ENCODE measurements around the gene SMKR1. TPM values are rescaled to one million over a fixed set of nuclear protein-coding genes. Genes with fewer than 3 reads are reported as not detected.

The SMKR1 gene
- total and polyA plus RNA-seq, 9 of the 15 experiments (the other 6 are each of a cell fraction or from before 2014, with no cell fraction given): 0.58 to 1.8 (median 0.93) TPM; not detected in 1

DNA sequence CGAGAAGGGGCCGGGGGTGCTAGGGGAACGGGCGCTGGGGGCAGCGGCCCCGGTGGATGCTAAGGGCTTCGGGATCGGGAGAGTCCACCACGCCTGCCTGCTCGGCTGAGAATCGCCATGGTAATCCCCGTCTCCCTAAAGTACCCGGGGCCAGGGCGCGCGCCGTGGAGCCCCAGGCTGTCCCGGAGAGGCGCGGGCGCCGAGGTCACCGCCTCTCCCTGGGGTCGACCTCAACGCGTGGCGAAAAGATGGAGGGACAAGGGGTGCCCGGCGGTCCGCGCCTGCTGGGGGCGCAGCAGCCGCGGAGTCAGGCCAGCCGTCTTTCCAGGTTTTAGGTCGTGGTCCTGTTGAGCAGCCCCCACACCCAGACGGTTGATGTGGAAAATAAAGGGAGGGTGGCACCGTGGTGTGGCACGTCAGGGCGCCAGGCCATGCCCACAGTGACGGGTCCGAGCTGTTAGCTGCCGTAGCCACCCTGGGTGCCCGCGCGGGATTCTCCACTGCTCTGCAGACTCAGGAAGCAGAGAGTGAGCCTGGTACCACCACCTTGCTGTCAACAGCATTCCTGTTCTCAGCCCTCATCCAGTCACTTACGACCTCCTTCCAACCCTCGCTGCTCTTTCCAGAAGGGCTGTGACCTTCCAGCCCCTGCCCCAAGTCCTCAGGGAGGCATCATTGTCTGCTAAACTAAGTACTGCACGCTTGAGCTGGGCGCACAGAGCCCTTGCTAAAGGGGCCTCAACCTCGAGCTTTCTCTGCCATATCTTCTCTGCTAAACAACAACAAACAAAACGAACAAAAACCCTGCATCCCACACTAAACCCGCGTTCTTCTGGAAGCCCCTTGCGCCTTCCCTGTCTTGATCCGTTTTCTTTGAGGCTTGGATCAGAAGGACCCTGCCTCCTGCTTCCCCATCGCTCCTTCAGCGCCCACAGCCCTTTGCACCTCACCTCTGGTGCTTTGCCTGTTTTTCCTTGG is 666 bp downstream of the SMKR1 start (continued):
- TF ChIP-seq, protein P1, sequence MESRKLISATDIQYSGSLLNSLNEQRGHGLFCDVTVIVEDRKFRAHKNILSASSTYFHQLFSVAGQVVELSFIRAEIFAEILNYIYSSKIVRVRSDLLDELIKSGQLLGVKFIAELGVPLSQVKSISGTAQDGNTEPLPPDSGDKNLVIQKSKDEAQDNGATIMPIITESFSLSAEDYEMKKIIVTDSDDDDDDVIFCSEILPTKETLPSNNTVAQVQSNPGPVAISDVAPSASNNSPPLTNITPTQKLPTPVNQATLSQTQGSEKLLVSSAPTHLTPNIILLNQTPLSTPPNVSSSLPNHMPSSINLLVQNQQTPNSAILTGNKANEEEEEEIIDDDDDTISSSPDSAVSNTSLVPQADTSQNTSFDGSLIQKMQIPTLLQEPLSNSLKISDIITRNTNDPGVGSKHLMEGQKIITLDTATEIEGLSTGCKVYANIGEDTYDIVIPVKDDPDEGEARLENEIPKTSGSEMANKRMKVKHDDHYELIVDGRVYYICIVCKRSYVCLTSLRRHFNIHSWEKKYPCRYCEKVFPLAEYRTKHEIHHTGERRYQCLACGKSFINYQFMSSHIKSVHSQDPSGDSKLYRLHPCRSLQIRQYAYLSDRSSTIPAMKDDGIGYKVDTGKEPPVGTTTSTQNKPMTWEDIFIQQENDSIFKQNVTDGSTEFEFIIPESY (CRISPR knock-in tag; IDR thresholded peaks at IDR 0.05): peak; percentile 84
- TF ChIP-seq STAG1 (CRISPR knock-in tag; IDR thresholded peaks at IDR 0.05; ENCODE audit: borderline replicate concordance): 0 out of 2 replicates have a peak, but pooled peaks have one; percentile 18

DNA sequence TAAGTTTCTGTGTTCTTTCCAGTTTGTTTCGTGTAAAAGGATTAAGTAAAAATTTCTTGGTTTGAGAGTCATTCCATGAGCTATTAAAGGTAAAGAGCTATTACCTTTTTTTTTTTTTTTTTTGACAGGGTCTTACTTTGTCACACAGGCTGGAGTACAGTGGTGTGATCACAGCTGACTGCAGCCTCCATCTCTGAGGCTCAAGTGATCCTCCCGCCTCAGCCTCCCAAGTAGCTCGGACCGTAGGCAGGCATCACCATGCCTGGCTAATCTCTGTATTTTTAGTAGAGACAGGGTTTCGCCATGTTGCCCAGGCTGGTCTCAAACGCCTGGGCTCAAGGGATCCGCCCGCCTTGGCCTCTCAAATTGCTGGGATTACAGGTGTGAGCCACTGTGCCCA is 1.4 kb downstream of the SMKR1 start:
- Histone ChIP-seq H3K27ac (ENCODE audit: extremely low read depth, low read depth, low read length) (no peak overlapping the region), H3K27me3 (ENCODE audit: control insufficient read depth in 2 of 2, insufficient read depth in 2 of 2, low read length in 2 of 2) (peaks cover 10 to 24% of the 10 kb centered on the region in 2 experiments; a peak in 4 of 5 replicates), H3K9ac (ENCODE audit: insufficient read depth in 1 of 2, low read depth in 2 of 2, low read length in 2 of 2) (no peak overlapping the region), H3K4me1 (replicated peaks in 1 of 2; ENCODE audit: control insufficient read depth in 2 of 2, insufficient read depth in 2 of 2, low read length in 2 of 2) (peaks cover 0 to 14% of the 10 kb centered on the region in 2 experiments; a peak in 4 of 5 replicates), H3K36me3 (ENCODE audit: control insufficient read depth, insufficient read depth, low read length) (no peaks in the 10 kb centered on the region), H3K9me3 (replicated peaks; ENCODE audit: control insufficient read depth, insufficient read depth, low read depth, low read length) (no peaks in the 10 kb centered on the region), H3K9me1 (ENCODE audit: control insufficient read depth, insufficient read depth, low read length) (no peaks in the 10 kb centered on the region), H3K79me2 (ENCODE audit: control insufficient read depth, insufficient read depth, low read length) (no peaks in the 10 kb centered on the region), H2AFZ (ENCODE audit: low read depth, low read length) (no peak overlapping the region), H3K4me3 (no peak overlapping the region), H4K20me1 (replicated peaks; ENCODE audit: control insufficient read depth, insufficient read depth, low read length) (0 out of 2 replicates have a peak, but pooled peaks cover 5% of the 10 kb centered on the region), H3K4me2 (ENCODE audit: insufficient read depth, low read length) (no peak overlapping the region)
- no TSS peak for BruUV-seq (replicated peaks)
- 58% methylated on average over 8 of the region's 8 CpGs for WGBS (ENCODE audit: insufficient coverage, low coverage, missing lambda C conversion rate)
- CTCF ChIA-PET (ENCODE audit: low intra/inter-chr PET ratio): no interaction called here
- ATAC-seq: no peak
- in situ Hi-C loops (cut with MboI) (no loop called here), intact Hi-C loops (cut with micrococcal nuclease) (no loop called here)
- FAIRE-seq: no peak
- TF ChIP-seq CHD1 (IDR thresholded peaks at IDR 0.05; ENCODE audit: low read length) (no peak), ZNF778 (CRISPR knock-in tag; IDR thresholded peaks at IDR 0.05) (no peak), ZNF263 (CRISPR knock-in tag; IDR thresholded peaks at IDR 0.05; ENCODE audit: borderline replicate concordance) (no peak), ZNF584 (CRISPR knock-in tag; IDR thresholded peaks at IDR 0.05; ENCODE audit: low read depth) (no peak), ZSCAN29 (IDR thresholded peaks at IDR 0.05) (no peak), ZNF507 (tag; conservative IDR thresholded peaks at IDR 0.05) (no peak), E2F3 (CRISPR knock-in tag; IDR thresholded peaks at IDR 0.05) (no peak), CBFA2T2 (conservative IDR thresholded peaks at IDR 0.05) (no peak)
- TF ChIP-seq, protein P2, sequence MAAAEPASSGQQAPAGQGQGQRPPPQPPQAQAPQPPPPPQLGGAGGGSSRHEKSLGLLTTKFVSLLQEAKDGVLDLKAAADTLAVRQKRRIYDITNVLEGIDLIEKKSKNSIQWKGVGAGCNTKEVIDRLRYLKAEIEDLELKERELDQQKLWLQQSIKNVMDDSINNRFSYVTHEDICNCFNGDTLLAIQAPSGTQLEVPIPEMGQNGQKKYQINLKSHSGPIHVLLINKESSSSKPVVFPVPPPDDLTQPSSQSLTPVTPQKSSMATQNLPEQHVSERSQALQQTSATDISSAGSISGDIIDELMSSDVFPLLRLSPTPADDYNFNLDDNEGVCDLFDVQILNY (CRISPR knock-in tag; IDR thresholded peaks at IDR 0.05): no peak
- TF ChIP-seq, protein P3, sequence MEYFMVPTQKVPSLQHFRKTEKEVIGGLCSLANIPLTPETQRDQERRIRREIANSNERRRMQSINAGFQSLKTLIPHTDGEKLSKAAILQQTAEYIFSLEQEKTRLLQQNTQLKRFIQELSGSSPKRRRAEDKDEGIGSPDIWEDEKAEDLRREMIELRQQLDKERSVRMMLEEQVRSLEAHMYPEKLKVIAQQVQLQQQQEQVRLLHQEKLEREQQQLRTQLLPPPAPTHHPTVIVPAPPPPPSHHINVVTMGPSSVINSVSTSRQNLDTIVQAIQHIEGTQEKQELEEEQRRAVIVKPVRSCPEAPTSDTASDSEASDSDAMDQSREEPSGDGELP (CRISPR knock-in tag; IDR thresholded peaks at IDR 0.05; ENCODE audit: borderline replicate concordance): no peak
- TF ChIP-seq, protein P4, sequence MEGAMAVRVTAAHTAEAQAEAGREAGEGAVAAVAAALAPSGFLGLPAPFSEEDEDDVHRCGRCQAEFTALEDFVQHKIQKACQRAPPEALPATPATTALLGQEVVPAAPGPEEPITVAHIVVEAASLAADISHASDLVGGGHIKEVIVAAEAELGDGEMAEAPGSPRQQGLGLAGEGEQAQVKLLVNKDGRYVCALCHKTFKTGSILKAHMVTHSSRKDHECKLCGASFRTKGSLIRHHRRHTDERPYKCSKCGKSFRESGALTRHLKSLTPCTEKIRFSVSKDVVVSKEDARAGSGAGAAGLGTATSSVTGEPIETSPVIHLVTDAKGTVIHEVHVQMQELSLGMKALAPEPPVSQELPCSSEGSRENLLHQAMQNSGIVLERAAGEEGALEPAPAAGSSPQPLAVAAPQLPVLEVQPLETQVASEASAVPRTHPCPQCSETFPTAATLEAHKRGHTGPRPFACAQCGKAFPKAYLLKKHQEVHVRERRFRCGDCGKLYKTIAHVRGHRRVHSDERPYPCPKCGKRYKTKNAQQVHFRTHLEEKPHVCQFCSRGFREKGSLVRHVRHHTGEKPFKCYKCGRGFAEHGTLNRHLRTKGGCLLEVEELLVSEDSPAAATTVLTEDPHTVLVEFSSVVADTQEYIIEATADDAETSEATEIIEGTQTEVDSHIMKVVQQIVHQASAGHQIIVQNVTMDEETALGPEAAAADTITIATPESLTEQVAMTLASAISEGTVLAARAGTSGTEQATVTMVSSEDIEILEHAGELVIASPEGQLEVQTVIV (CRISPR knock-in tag; IDR thresholded peaks at IDR 0.05; ENCODE audit: borderline replicate concordance): no peak
- DNase-seq (ENCODE audit: extremely low read depth in 1 of 4, low spot score in 3 of 4): no peak
- POLR2A ChIA-PET: interaction anchor here (1.3 to 1.5 kb wide), 2 partner anchors 29 to 54 kb away, joined by 3 to 5 read pairs; no protein-coding TSS in a partner anchor
